ENCODE measurements around the gene LYPD5.

DNA sequence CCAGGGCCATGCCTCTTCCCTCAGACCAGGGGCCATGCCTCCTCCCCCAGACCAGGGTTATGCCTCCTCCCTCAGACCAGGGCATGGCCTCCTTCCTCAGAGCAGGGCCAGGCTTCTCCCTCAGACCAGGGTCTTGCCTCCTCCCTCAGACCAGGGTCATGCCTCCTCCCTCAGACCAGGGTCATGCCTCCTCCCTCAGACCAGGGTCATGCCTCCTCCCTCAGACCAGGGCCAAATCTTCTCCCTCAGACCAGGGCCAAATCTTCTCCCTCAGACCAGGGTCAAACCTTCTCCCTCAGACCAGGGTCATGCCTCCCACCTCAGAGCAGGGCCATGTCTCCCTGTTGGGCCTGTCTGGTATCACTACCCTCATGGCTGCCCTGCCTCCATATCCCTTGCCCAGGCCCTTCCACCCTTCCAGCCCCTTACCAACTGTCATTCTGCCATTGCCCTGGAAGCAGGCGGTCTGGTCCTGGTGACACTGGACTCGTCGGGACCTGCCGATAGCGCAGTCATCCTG, 4.2 kb downstream of the LYPD5 start:
- TF ChIP-seq, protein P1, sequence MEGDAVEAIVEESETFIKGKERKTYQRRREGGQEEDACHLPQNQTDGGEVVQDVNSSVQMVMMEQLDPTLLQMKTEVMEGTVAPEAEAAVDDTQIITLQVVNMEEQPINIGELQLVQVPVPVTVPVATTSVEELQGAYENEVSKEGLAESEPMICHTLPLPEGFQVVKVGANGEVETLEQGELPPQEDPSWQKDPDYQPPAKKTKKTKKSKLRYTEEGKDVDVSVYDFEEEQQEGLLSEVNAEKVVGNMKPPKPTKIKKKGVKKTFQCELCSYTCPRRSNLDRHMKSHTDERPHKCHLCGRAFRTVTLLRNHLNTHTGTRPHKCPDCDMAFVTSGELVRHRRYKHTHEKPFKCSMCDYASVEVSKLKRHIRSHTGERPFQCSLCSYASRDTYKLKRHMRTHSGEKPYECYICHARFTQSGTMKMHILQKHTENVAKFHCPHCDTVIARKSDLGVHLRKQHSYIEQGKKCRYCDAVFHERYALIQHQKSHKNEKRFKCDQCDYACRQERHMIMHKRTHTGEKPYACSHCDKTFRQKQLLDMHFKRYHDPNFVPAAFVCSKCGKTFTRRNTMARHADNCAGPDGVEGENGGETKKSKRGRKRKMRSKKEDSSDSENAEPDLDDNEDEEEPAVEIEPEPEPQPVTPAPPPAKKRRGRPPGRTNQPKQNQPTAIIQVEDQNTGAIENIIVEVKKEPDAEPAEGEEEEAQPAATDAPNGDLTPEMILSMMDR (IDR thresholded peaks at IDR 0.05), result no peak
- TF ChIP-seq POLR2A (IDR thresholded peaks at IDR 0.05), result no peak

All from right lobe of liver (tissue), 4 donors.